SK-N-MC (cell line): ENCODE results near the gene BTBD1.

ENCODE experiments used
- EZH2 ChIP-seq: fragments of 200-600 bp; sonication (generic); IDR thresholded peaks from one replicate; pipeline ENCODE4 v1.6.1; 2017; ENCODE audit warnings: antibody characterized with exemption
- FOXP2 ChIP-seq: optimal IDR thresholded peaks from 2 replicates; pipeline ENCODE3; 2011; ENCODE audit warnings: mild to moderate bottlenecking, moderate library complexity; ENCODE audit not compliant: insufficient read depth; ENCODE audit errors: extremely low read length, control extremely low read depth
- POLR2AphosphoS5 ChIP-seq: IDR thresholded peaks from 2 replicates; pipeline ENCODE4 v1.6.1; 2012; ENCODE audit warnings: mild to moderate bottlenecking, low read depth, low read length, borderline replicate concordance

DNA sequence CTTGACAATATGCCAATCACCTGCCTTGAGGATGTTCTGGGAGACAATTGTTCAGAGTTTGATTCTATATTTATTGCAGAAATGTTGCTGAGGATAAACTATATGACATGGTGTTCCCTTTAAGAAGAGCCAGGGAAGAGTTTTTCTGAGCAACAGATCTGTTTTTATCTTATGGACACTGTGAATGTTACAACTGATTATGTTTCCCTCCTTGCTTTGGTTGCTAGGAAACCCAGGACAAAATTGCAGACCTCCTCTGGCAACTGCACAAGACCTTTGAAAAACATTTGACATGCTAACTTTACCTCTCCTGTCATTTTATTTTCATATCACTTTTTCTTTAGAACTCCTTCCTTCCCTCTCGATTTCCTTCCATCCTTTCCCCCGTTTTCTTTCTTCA, 32.2 kb upstream of the BTBD1 start:
- TF ChIP-seq EZH2: no peak
- no peak for TF ChIP-seq FOXP2
- no peak for TF ChIP-seq POLR2AphosphoS5
